GM19099 (cell line): ENCODE data around the gene SLC2A1.
A peak's percentile ranks its signal among the peaks of the same experiment; 100 is the strongest.

Experiments used
- POLR2A ChIP-seq: IDR thresholded peaks from 3 replicates; pipeline ENCODE4 v1.6.1; 2011; ENCODE audit warnings: low read depth; ENCODE audit not compliant: insufficient read length; ENCODE audit errors: extremely low read depth

Gene SLC2A1

DNA sequence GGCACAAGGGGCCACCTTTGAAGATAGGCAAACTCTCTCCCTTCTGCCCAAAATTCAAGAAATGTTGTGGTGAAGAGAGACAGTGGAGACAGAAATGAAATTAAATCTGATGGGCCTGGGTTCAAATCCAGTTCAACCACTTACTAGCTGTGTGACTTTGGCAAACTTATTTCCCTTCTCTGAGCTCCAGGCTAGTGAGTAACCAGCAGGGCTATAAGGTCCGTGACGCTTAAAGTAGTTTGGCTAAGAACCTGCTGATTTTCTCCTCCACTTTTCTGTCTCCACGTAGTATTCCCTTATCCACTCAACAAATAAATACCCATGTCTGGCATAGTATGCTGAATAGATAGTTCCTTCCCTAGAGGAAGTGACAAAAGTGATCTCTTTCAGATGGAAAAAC lies 1.9 kb downstream of the SLC2A1 start:
- TF ChIP-seq POLR2A, result no peak

DNA sequence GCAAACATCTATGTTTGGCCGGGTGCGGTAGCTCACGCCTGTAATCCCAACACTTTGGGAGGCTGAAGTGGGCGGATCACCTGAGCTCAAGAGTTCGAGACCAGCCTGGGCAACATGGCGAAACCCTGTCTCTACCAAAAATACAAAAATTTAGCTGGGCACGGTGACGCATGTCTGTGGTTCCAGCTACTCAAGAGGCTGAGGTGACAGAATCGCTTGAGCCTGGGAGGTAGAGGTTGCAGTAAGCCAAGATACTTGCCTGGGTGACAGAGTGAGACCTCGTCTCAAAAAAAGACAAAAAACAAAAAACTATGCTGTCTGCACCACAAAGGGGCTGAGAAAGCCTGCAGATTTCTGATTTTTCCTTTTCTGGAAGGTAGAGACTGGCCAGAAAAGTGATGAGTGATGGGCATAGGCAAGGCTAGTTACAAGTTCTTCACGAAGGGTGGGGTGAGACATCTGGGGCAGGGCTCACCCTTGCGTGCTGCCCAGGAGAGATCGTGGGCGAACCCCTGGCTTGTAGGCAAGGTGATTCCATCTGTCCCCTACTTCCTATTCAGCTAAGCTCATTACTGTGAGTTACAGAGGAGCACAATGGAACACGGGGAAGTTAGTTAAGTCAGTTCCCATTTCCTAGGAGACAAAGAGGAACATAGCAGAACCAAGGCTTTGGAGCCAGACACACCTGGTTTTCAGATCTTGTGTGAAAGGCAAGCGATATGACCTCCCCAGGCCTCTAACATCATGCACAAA lies 3.2 kb downstream of the SLC2A1 start:
- TF ChIP-seq POLR2A, result no peak

DNA sequence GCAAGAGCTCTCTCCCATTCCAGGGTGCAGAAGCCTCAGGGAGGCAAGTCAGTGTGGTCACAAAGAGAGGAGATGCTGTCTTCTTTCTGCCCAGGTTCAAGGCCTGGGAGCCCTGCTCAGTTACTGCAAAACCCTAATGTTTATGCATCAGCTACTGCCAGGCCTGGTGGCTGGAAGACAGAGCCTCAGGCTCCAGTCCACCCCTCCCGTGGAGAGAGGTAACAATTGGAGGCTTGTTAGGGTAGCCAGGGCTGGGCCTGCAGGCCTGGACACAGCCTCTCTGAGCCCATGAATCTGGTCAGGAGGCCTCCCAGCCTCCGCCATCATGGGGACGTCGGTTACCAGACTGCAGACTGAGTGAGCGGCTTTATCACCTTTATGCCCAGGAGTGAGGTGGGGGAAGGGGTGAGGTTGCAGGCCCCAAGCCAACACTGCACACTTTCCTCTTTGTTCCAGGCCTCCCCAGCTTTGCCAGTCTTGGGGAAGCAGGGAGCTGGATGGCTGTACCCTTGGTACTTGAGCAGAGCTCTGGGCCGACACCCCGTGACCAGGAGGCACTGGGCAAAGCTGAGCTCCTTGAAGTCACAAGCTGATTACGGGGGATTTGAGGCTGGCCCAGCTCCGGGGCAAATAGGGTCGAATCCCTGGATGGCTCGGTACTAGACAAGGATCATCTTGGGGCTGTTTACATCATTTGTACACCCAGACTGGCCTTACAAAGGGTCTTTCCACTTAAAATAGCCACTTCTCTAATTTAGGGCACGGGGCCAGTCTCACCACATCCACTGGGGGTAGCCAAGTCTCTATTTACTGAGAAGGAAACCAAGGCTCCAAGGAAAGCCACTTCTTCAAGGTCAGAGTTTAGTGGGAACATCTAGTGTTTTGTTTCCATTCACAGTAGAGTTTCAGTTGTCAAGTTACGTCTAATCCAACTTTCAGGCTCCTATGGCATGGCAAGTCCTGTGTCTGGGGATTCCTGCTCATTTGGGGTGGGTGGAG lies 5.2 kb downstream of the SLC2A1 start:
- TF ChIP-seq POLR2A, result no peak

DNA sequence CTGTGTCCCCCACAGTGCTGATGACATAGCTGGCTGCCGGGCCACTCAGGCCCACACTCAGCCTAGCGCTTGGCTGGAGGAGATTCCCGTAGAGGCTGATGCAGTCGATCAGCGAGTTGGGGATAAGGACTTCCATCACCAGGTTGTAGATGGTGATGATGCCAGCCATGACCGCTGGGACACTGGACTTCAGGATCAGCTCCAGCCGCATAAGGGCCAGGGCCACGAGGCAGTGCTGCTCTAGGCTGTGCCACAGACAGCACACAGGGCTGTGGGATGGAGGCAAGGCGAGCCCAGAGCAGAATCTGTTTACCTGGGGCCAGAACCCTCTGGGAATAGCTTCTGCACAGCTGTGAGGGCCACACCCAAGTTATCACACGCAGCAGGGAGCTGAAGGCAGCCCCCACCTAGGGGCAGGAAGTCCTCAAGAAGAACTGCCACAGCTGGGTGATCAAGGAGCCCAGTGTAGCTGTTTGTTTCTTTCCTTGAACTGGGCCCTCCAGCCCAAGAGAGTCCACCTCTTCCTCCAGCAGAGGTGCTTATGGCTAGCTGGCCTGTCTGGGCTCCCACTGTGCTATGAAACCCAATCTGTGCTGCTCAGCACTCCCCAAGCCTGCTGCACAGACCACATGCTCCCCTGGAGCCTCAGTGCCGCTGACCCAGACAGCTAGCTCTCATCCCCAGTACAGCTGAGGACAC lies 6.2 kb downstream of the SLC2A1 start:
- peak; percentile 24 for TF ChIP-seq POLR2A

DNA sequence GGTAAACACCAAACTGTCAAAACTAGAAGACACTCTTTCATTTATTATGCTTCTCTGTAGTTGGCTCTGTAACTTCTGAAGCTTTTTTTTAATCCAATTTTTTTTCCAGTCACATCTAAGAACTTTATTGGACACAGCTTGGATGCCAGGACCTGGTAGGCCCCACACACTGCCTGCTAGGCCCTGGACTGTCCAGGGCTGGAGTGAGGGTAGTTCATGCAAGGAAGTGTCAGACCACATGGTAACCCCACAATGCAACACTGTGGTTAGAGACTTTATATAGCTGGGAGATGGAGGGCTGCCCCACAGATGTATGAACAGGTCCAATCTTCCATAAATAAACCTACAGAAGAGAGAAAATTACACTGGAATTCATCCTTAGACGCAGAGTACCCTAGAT lies 7.1 kb downstream of the SLC2A1 start:
- no peak for TF ChIP-seq POLR2A

DNA sequence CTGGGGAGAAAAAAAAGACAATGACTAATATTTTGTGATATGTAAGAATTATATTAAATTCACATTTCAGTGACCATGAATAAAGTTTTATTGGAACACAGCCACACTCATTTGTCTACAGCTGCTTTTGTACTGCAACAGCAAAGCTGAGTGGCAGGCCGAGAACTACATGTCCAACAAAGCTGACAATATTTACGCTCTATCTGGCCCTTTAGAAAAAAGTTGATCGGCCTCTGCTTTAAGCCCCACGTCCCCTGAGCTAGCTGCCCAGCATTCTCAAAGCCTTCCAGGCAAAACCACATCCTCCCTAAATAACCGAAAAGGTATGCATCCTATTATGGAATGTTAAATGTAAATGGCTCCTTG lies 8.6 kb downstream of the SLC2A1 start:
- TF ChIP-seq POLR2A, result no peak

DNA sequence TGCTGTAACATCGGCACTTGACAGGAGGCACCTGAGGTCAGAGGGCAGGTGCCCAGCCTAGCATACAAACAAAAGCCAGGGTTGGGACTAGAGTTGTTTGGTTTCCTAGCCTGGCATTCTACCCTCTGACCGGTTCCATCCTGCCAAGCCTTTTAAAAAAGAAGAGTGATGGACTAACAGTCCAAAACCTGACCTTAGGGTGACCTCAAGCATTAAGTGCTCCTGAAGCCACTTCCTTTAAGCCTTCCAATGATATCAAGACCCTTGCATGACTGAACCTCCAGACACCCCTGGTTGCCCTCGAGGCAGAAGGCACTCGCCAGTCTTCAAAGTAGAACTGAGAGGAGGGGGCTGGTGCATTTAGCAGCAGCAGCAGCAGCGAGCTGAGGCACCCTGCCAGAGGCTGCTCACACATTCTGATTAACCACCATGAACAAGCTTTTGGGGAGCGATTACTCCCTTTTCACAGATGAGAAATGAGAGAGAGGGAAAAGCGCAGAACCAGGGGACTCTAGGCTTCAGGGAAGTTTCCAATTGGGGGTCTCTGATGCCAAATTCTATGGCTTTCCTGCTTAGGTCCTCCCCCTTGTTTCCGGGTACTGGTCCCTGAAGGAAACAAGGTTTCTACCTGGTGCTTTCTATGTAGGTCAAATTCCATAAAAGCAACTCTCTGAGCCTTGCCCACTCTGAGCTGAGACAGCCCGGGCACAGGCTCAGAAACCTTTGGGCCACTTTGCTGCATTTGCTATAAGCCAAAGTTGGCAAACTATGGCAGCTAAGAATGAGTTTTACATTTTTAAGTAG lies 9.2 kb downstream of the SLC2A1 start:
- TF ChIP-seq POLR2A, result no peak

DNA sequence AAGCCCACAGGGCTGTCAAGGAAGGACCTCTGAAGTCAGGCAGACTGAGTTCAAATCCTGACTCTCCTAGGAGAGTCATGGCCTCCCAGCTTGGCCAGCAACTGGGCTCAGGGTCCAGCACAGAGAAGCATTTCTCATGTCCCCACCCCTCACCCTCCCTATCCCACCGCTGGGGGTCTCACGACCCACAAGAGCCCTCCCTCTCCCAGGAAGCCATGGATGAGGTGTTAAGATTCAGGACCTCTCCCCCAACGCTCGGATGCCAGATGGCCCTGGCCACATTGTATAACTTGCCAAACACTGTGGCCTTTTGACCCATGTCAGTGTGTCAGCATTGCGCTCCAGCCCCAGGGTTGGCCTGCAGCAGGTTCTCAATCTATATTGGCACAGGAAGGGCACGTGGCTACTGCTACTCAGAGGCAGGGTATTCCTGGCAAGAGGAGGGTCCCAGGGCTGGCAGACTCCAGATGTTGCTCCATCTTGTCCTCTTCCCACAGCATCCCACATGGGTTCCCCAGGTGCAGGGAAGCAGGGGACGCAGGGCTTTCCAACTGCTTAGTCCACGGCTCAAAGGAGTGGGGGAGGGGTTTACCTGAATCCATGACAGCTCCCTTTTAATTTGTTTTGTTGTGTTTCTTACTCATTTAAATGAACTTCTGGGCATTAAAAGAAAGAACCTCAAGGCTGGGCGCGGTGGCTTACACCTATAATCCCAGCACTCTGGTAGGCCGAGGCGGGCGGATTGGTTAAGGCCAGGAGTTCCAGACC lies 10.5 kb downstream of the SLC2A1 start:
- no peak for TF ChIP-seq POLR2A

DNA sequence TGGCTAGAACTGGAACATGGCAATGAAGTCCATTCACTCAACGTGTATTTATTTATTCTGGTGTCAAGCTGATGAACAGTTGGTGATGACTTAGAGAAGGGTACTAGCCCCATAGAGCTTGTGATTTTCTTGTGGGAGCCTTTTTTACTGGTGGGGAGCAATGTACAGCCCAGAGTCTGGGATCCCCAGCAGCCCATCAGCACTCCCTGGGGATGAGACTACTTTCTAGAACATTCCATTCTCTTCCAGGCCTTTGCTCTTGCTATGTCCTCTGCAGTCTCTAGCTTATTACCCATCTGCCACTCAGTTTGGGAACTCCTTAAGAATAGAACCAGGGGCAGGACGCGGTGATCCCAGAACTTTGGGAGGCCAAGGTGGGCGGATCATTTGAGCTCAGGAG lies 11.6 kb downstream of the SLC2A1 start:
- TF ChIP-seq POLR2A, result no peak

DNA sequence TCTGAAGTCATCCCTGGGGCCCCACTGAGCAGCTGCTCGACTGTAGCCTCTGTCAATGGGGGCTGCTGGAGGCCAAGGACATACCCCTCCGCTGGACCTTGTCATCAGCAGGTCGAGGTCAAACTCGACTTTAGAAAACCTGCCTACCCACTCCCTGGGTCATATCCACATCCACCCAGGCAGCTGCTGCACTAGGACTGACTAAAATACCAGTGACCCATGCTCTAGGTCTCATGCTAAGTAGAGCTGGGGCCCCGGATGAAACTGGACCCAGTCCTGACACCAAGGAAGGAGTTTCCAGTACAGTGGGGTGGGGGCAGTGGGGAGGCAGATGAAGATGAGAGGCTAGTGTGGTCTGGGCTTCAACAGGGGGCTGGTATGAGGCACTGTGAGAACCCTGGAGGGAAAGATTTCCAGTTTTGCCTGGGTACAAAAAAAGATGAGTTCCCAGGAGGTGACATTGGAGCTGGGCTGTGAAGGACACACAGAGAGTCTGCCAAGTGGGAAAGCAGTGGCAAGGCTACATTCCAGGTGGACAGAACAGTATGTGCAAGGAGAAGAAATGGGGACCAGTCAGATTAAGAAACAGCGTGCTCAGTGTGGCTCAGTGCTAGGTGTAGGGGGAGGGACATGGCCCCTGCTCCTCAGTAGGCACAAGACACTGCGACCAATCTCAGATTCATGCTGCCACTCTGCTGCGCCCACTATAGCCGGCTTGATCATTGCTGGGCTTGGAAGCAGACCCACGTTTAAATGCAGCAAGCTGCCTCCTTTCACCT lies 12.4 kb downstream of the SLC2A1 start:
- TF ChIP-seq POLR2A, result no peak

DNA sequence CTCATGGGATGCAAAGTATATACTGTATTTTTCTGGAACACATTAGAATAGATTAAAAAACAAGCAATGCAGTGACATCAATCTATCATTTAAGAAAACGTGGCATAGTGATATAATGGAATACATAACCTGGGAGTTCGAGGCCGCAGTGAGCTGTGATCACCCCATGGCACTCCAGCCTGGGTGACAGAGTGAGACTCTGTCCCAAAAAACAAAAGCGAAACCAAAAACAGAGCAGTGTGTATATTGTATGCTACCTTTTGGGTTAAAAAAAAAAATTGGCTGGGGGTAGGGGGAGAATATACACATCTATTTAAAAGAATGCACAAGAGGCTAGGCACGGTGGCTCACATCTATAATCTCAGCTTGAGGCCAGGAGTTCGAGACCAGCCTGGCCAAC lies 13.5 kb downstream of the SLC2A1 start:
- no peak for TF ChIP-seq POLR2A

DNA sequence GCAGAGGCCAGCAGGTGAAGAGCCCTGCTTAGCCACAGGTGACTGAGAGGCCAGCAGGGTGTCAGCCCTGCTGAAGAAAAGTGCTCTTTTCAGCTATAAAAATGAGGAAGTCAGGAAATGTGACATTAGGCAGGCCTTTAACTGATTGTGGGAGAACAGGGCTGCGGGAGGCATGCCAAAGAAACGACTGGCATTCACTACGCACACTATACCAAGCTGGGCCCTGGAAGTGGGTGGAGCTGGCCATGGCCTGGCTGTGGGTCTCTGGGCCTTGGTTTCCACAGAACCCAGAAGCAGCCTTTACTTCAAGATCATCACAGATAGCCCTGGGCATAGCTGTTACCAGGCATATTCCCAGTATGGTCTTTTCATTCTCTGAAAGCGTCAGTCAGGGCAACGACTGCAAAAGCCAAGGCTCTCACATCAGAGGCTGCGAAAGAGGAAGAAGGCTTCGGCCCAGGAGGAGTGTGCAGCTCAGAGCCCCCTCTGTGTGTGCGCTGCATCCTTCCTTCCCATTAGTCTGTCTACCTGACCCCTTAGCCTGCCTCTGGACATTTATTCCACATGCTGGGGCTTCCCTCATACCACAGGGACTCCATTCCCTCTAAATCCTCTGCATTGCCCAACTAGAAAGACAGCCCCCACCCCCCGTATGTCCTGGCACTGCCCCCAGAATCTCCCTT lies 14.3 kb downstream of the SLC2A1 start:
- TF ChIP-seq POLR2A, result no peak

DNA sequence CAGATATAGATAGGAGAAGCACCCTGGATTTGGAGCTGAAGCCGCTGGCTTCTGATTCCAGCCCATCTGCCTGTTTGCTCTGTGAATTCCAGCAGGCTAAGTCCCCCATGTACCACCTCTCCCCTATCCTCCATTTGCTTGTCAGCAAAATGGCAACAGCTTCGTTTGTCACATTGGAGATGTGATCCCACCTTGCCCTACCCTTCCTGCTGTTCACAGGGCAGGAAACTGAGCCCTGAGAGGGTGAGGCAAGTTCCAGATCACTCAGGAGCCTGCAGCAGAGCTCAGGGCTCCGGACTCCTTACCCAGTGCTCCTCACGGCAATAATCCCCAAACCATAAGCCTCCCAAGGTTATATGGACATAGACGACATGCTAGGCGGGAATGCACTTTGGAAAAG lies 14.9 kb downstream of the SLC2A1 start:
- TF ChIP-seq POLR2A, result no peak
